Heart right ventricle (tissue), 16 donors: ENCODE results near the gene CLC. TPM values are rescaled to one million over a fixed set of nuclear protein-coding genes. Genes with fewer than 3 reads are reported as not detected.
"Not testable (repeated sequence)": the region's sequence is repeated elsewhere in the genome, so short reads cannot be mapped to it uniquely, and the experiment has no call there.

Experiments
- ATAC-seq, 8 donors: fragments of 200-7000 bp; cut with Tn5 transposase; one replicate each; pipeline ENCODE4 v1.9.1; 2020; ENCODE audit warnings: mild to moderate bottlenecking in 8 of 8, moderate library complexity in 8 of 8, moderate number of reproducible peaks in 1 of 8
- DNase-seq, 2 donors: peaks; one replicate each; pipeline ENCODE4 v3.0.0-alpha.2; 2020
- H3K27ac ChIP-seq, 10 donors: fragments of 200-600 bp; sonication (generic) in 2 of 10; one replicate each; pipeline versions ENCODE4 v1.5.0 to v1.8.0; 2020 to 2022; ENCODE audit warnings: mild to moderate bottlenecking in 3 of 10
- H3K27me3 ChIP-seq, 7 donors: fragments of 200-600 bp; one replicate each; pipeline ENCODE4 v1.8.0; 2021 to 2022; ENCODE audit warnings: mild to moderate bottlenecking in 2 of 7
- H3K36me3 ChIP-seq, 9 donors: fragments of 200-600 bp; sonication (generic) in 1 of 9; one replicate each; pipeline versions ENCODE4 v1.5.0 to v1.8.0; 2020 to 2022; ENCODE audit warnings: mild to moderate bottlenecking in 2 of 9
- H3K4me1 ChIP-seq, 9 donors: fragments of 200-600 bp; sonication (generic) in 1 of 9; one replicate each; pipeline versions ENCODE4 v1.5.0 to v1.8.0; 2020 to 2022; ENCODE audit warnings: mild to moderate bottlenecking in 4 of 9
- H3K4me3 ChIP-seq, 10 donors: fragments of 200-600 bp; sonication (generic) in 2 of 10; one replicate each; pipeline versions ENCODE4 v1.5.0 to v1.8.0; 2020 to 2022; ENCODE audit warnings: mild to moderate bottlenecking in 7 of 10, moderate library complexity in 2 of 10
- H3K9me3 ChIP-seq, 11 donors: fragments of 200-600 bp in 10 of 11; sonication (generic) in 2 of 11; one replicate each; pipeline versions ENCODE4 v1.5.0 to v1.8.0; 2013 to 2022; ENCODE audit warnings: mild to moderate bottlenecking in 2 of 11, control low read depth in 1 of 11, moderate library complexity in 1 of 11
- CTCF ChIP-seq, 9 donors: fragments of 200-600 bp; sonication (generic) in 2 of 9; IDR thresholded peaks; one replicate each; pipeline versions ENCODE4 v1.5.0 to v1.8.0; 2021 to 2022; ENCODE audit warnings: antibody characterized with exemption in 9 of 9, mild to moderate bottlenecking in 5 of 9, moderate library complexity in 1 of 9
- WGBS, 2 donors: extraction: QIAGEN DNeasy Blood & Tissue Kit; methylation state at CpG; one replicate each; pipeline ENCODE4 v1.1.7; 2013; ENCODE audit warnings: inconsistent platforms in 1 of 2; 5-methylcytosine and 5-hydroxymethylcytosine counted together
- intact Hi-C, 10 donors: fragments of 100-400 bp; cut with DNase I; formaldehyde crosslinking; loops; one replicate each; pipeline versions ENCODE4 v1.11.1 to v1.14.2; 2022
- polyA plus RNA-seq, 2 donors: library from polyadenylated mRNA; stranded (reverse); fragments of 200-250 nt; gene quantifications; one replicate each; pipeline ENCODE4 v1.2.3, GENCODE V29; 2013
- total RNA-seq, 10 donors: library from RNA; stranded (reverse); fragmentation: NEBNext Ultra II Directional in 3 of 10; extraction: Animal tissue kit (Norgen Biotek cat#: 25700) in 3 of 10; gene quantifications; one replicate each; pipeline versions ENCODE4 v1.2.1 to v1.2.4, GENCODE V29; 2021 to 2023
- donor health status: Arrhythmogenic right ventricular cardiomyopathy.
- donor health status: ischemic (EF 13 %, LVEDD 7.1; RV severe dilation, severe dysfunction).
- donor health status: healthy with polysubstance abuse.
- donor health status: DM: no; HTN: yes; CAD: no.
- donor health status: DM: no; HTN: no; CAD: no.
- donor health status: ischemic (EF 25% LVEDD 6.9; RV normal size, moderate dysfunction).
- donor health status: ischemic (EF 25% LVEDD 5.7; RV mildly dilated, moderate dysfunction).
- donor health status: healthy.
- donor health status: DM: yes; HTN: yes; CAD: no.
- donor health status: Ischemic cardiomyopathy.
- donor health status: ischemic (EF 35%, LVEDD 5.7; RV mildly dilated, moderate dysfunction).
- donor health status: nonischemic (EF 11% LVEDD 7.7; RV severe dilation, severe dysfunction).
- donor health status: DM: yes; HTN: yes; CAD: no.
- donor health status: PGD.
- donor health status: ischemic (EF 29% LVEDD 5.4; RV normal size, mild dysfunction).
- donor health status: nonischemic (EF 23%, LVEDD 6.1; RV moderate dilation, normal function).

The CLC gene
- total and polyA plus RNA-seq, 12 donors: 0.47 to 8.9 TPM; not detected in 10

GRCh38 chr19:39696387-39696786, 41.4 kb downstream of the CLC start:
- peaks cover 0 to 61% (median 18%) of the 10 kb centered on the region in 7 donors for H3K27me3 ChIP-seq
- no peak overlapping the region for H3K4me3 ChIP-seq
- intact Hi-C loops: no loop called here
- H3K4me1 ChIP-seq: no peaks in the 10 kb centered on the region
- no peak for ATAC-seq
- H3K36me3 ChIP-seq: no peaks in the 10 kb centered on the region
- TF ChIP-seq CTCF (IDR thresholded peaks at IDR 0.05): no peak
- H3K27ac ChIP-seq: no peak overlapping the region
- DNase-seq: no peak
- no peaks in the 10 kb centered on the region for H3K9me3 ChIP-seq
- 56 to 60% methylated on average over 2 of the region's 2 CpGs for WGBS, 2 donors

GRCh38 chr19:39695759-39696158, 42.1 kb downstream of the CLC start:
- 56 to 63% methylated on average over 2 of the region's 2 CpGs for WGBS, 2 donors

GRCh38 chr19:39692822-39693221, 45.0 kb downstream of the CLC start:
- Histone ChIP-seq H3K4me1 (no peaks in the 10 kb centered on the region), H3K36me3 (no peaks in the 10 kb centered on the region), H3K27ac (no peak overlapping the region), H3K9me3 (peaks cover 0 to 16% (median 0%) of the 10 kb centered on the region in 11 donors), H3K27me3 (peaks cover 0 to 34% (median 5%) of the 10 kb centered on the region in 7 donors), H3K4me3 (no peak overlapping the region)
- 62 to 84% methylated on average over 1 of the region's 1 CpG for WGBS, 2 donors
- no peak for ATAC-seq
- no peak for TF ChIP-seq CTCF (IDR thresholded peaks at IDR 0.05)
- DNase-seq: no peak
- intact Hi-C loops: no loop called here

More at GRCh38 chr19:39695759-39696158, 42.1 kb downstream of the CLC start:
- Histone ChIP-seq H3K4me3 (no peak overlapping the region), H3K27me3 (peaks cover 0 to 55% (median 17%) of the 10 kb centered on the region in 7 donors), H3K36me3 (no peaks in the 10 kb centered on the region), H3K4me1 (no peaks in the 10 kb centered on the region), H3K9me3 (no peaks in the 10 kb centered on the region), H3K27ac (no peak overlapping the region)
- DNase-seq (no peak), ATAC-seq (no peak)
- no peak for TF ChIP-seq CTCF (IDR thresholded peaks at IDR 0.05)
- intact Hi-C loops: no loop called here

- Histone ChIP-seq H3K36me3 (no peaks in the 10 kb centered on the region), H3K4me1 (no peaks in the 10 kb centered on the region), H3K27ac (no peak overlapping the region), H3K27me3 (peaks cover 0 to 32% (median 5%) of the 10 kb centered on the region in 7 donors), H3K9me3 (peaks cover 0 to 16% (median 0%) of the 10 kb centered on the region in 11 donors), H3K4me3 (no peak overlapping the region)
- DNase-seq: no peak
- 77 to 81% methylated on average over 3 of the region's 3 CpGs for WGBS, 2 donors
- ATAC-seq: no peak
- no peak for TF ChIP-seq CTCF (IDR thresholded peaks at IDR 0.05)
- intact Hi-C loops: no loop called here
Observed at GRCh38 chr19:39692166-39692565, 45.7 kb downstream of the CLC start.

- ATAC-seq, H3K4me1 ChIP-seq, H3K27ac ChIP-seq, H3K36me3 ChIP-seq, H3K4me3 ChIP-seq, intact Hi-C loops, DNase-seq: not testable (repeated sequence)
- Histone ChIP-seq H3K27me3 (peaks cover 0 to 14% (median 0%) of the 10 kb centered on the region in 7 donors), H3K9me3 (peaks cover 0 to 16% (median 0%) of the 10 kb centered on the region in 11 donors)
- 41 to 43% methylated on average over 4 of the region's 4 CpGs for WGBS, 2 donors
Observed at GRCh38 chr19:39688637-39689036, 49.2 kb downstream of the CLC start.
